CD4-positive, alpha-beta T cell (primary cell): ENCODE results near the gene FAM241A. TPM values are rescaled to one million over a fixed set of nuclear protein-coding genes. Genes with fewer than 3 reads are reported as not detected.
"Not testable (repeated sequence)": the region's sequence is repeated elsewhere in the genome, so short reads cannot be mapped to it uniquely, and the experiment has no call there.

Source experiments
- ATAC-seq: fragments of 200-7000 bp; cut with Tn5 transposase; one replicate; pipeline ENCODE4 v1.10.0; 2022; ENCODE audit warnings: mild to moderate bottlenecking; ENCODE audit not compliant: poor library complexity
- CTCF ChIA-PET: fragments of 350-600 bp; sonication (Branson Sonifier 250); formaldehyde crosslinking; loops from one replicate; lab custom pipeline; 2021; ENCODE audit warnings: antibody characterized with exemption, inconsistent platforms; lab: Charles Lee
- POLR2A ChIA-PET: fragments of 350-600 bp; sonication (Branson Sonifier 250); formaldehyde crosslinking; loops from one replicate; lab custom pipeline; 2021; ENCODE audit warnings: antibody characterized with exemption, inconsistent platforms; lab: Charles Lee
- DNase-seq, 14 experiments: peaks; one replicate each; pipeline ENCODE4 v3.0.0-alpha.2; 2013 to 2020; ENCODE audit warnings: mixed read lengths in 2 of 14
- H3K27ac ChIP-seq, 2 donors: one replicate each; pipeline versions ENCODE4 v1.5.1 to v1.7.0; 2013; ENCODE audit warnings: low read length in 2 of 2, low read depth in 1 of 2, mild to moderate bottlenecking in 1 of 2
- H3K27me3 ChIP-seq, 2 experiments: 1 replicate in 1 of 2; 2 replicates in 1 of 2; pipeline versions ENCODE4 v1.6.1 to v1.7.0; 2013; ENCODE audit warnings: low read length in 2 of 2, control low read depth in 1 of 2, mild to moderate bottlenecking in 1 of 2, moderate library complexity in 1 of 2; ENCODE audit not compliant: insufficient read depth in 2 of 2, control insufficient read depth in 1 of 2
- H3K36me3 ChIP-seq: one replicate; pipeline ENCODE4 v1.6.1; 2013; ENCODE audit warnings: low read length, control low read depth; ENCODE audit not compliant: insufficient read depth
- H3K4me1 ChIP-seq: one replicate; pipeline ENCODE4 v1.6.1; 2013; ENCODE audit warnings: low read length, control low read depth; ENCODE audit not compliant: insufficient read depth
- H3K4me3 ChIP-seq: one replicate; pipeline ENCODE4 v1.5.1; 2013; ENCODE audit warnings: mild to moderate bottlenecking, low read length, moderate library complexity
- H3K9me3 ChIP-seq, 2 experiments: 1 replicate in 1 of 2; 2 replicates in 1 of 2; pipeline versions ENCODE4 v1.6.1 to v1.7.0; 2013; ENCODE audit warnings: low read length in 2 of 2, mild to moderate bottlenecking in 2 of 2, control low read depth in 1 of 2, moderate library complexity in 1 of 2; ENCODE audit not compliant: control insufficient read depth in 1 of 2, insufficient read depth in 1 of 2
- H3K27ac Mint-ChIP-seq: one replicate; pipeline ENCODE4 v1.8.0; 2020; ENCODE audit warnings: mixed read lengths
- H3K27me3 Mint-ChIP-seq: one replicate; pipeline ENCODE4 v1.8.0; 2021; ENCODE audit warnings: mixed read lengths
- H3K36me3 Mint-ChIP-seq: one replicate; pipeline ENCODE4 v1.8.0; 2021; ENCODE audit warnings: low read depth, mixed read lengths
- H3K4me1 Mint-ChIP-seq: one replicate; pipeline ENCODE4 v1.8.0; 2021; ENCODE audit warnings: low read depth, mixed read lengths
- H3K4me3 Mint-ChIP-seq: one replicate; pipeline ENCODE4 v1.8.0; 2020; ENCODE audit warnings: mild to moderate bottlenecking, mixed read lengths
- H3K9me3 Mint-ChIP-seq: one replicate; pipeline ENCODE4 v1.8.0; 2020; ENCODE audit warnings: mixed read lengths
- intact Hi-C, 2 experiments: fragments of 100-400 bp; cut with DNase I in 1 of 2; cut with micrococcal nuclease in 1 of 2; formaldehyde crosslinking; loops; one replicate each; pipeline versions ENCODE4 v1.15.1 to v1.9.0; 2023 to 2025; cut with DNase I, micrococcal nuclease
- total RNA-seq, 174 experiments: library from RNA in 2 of 174; stranded (reverse) in 2 of 174; gene quantifications; one replicate each; pipeline ENCODE4 v1.2.3 and lab custom pipeline; 2021 to 2026
- TF ChIP-seq, protein P1 (sequence below): fragments of 200-600 bp; IDR thresholded peaks from one replicate; pipeline ENCODE4 v1.8.0; 2022; ENCODE audit warnings: antibody characterized with exemption, mild to moderate bottlenecking

Gene FAM241A
- total RNA-seq, 2 experiments from 2014 or later: 0.74 to 1.1 TPM

DNA sequence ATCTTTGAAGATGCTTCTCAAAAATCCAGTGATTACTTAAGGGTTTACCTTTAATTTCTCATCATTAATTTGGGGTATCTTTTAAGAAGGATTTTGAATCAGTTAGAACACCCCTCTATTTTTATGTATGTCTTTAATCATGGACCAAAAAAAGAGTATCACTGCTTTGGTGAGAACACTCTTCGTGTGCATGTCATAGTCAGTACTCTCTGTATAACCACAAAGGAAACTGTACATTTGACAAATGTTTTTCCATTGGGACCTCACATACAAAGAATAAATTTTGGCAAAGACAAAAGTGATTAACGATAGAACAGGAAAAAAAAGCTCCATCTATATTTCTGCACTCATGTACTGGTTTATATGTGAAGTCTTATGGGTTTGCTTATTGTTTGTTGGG, 31.3 kb downstream of the FAM241A start:
- peak overlapping the region; percentile 1 for H3K4me3 Mint-ChIP-seq
- ChIA-PET CTCF (no interaction called here), POLR2A (interaction anchor here (0.8 to 1.0 kb wide), 2 partner anchors 12 to 14 kb away, joined by 3 read pairs; no protein-coding TSS in a partner anchor)

GRCh38 chr4:112178741-112179140, 33.5 kb downstream of the FAM241A start:
- H3K36me3 ChIP-seq, DNase-seq, H3K9me3 Mint-ChIP-seq, CTCF ChIA-PET, ATAC-seq, intact Hi-C loops, H3K27me3 Mint-ChIP-seq, H3K27ac ChIP-seq, POLR2A ChIA-PET, H3K4me3 ChIP-seq, H3K4me3 Mint-ChIP-seq, H3K9me3 ChIP-seq, H3K36me3 Mint-ChIP-seq, H3K4me1 ChIP-seq, H3K27me3 ChIP-seq: not testable (repeated sequence)
- Mint-ChIP-seq H3K4me1 (peaks cover 73% of the 10 kb centered on the region), H3K27ac (peak overlapping the region; percentile 28)

More for the DNA sequence above, 31.3 kb downstream of the FAM241A start:
- ATAC-seq (peak; percentile 41), DNase-seq (no peak)
- Mint-ChIP-seq H3K27ac (peak overlapping the region; percentile 19), H3K36me3 (peaks cover 6% of the 10 kb centered on the region), H3K4me1 (peaks cover 52% of the 10 kb centered on the region), H3K9me3 (peaks cover 2% of the 10 kb centered on the region), H3K27me3 (no peaks in the 10 kb centered on the region)
- no peaks in the 10 kb centered on the region for H3K9me3 ChIP-seq
- no peak overlapping the region for H3K4me3 ChIP-seq
- no peaks in the 10 kb centered on the region for H3K36me3 ChIP-seq
- intact Hi-C loops: no loop called here
- no peak overlapping the region for H3K27ac ChIP-seq
- H3K4me1 ChIP-seq: no peaks in the 10 kb centered on the region
- TF ChIP-seq, protein P1, sequence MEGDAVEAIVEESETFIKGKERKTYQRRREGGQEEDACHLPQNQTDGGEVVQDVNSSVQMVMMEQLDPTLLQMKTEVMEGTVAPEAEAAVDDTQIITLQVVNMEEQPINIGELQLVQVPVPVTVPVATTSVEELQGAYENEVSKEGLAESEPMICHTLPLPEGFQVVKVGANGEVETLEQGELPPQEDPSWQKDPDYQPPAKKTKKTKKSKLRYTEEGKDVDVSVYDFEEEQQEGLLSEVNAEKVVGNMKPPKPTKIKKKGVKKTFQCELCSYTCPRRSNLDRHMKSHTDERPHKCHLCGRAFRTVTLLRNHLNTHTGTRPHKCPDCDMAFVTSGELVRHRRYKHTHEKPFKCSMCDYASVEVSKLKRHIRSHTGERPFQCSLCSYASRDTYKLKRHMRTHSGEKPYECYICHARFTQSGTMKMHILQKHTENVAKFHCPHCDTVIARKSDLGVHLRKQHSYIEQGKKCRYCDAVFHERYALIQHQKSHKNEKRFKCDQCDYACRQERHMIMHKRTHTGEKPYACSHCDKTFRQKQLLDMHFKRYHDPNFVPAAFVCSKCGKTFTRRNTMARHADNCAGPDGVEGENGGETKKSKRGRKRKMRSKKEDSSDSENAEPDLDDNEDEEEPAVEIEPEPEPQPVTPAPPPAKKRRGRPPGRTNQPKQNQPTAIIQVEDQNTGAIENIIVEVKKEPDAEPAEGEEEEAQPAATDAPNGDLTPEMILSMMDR: no peak
- H3K27me3 ChIP-seq: no peaks in the 10 kb centered on the region

- DNase-seq (no peak), ATAC-seq (no peak)
- H3K27ac ChIP-seq: no peak overlapping the region
- peak overlapping the region; percentile 80 for H3K27ac Mint-ChIP-seq
- no peaks in the 10 kb centered on the region for H3K27me3 Mint-ChIP-seq
- intact Hi-C loops: no loop called here
- H3K4me1 Mint-ChIP-seq: peaks cover 66% of the 10 kb centered on the region
- no peak overlapping the region for H3K4me3 ChIP-seq
- ChIA-PET CTCF (interaction anchor here (1.3 to 1.5 kb wide), 2 partner anchors 8 to 13 kb away, joined by 6 to 7 read pairs; no protein-coding TSS in a partner anchor), POLR2A (interaction anchor here (1.1 kb wide), 1 partner anchor 14 kb away, joined by 3 read pairs; no protein-coding TSS in a partner anchor)
- TF ChIP-seq, protein P1: no peak
- no peaks in the 10 kb centered on the region for H3K36me3 Mint-ChIP-seq
- H3K4me3 Mint-ChIP-seq: no peak overlapping the region
- H3K27me3 ChIP-seq: no peaks in the 10 kb centered on the region
- peaks cover 2% of the 10 kb centered on the region for H3K9me3 Mint-ChIP-seq
- no peaks in the 10 kb centered on the region for H3K9me3 ChIP-seq
- H3K4me1 ChIP-seq: no peaks in the 10 kb centered on the region
- H3K36me3 ChIP-seq: no peaks in the 10 kb centered on the region
These were observed 36.2 kb downstream of the FAM241A start for GRCh38 chr4:112181358-112182000.
